LoVo (cell line): ENCODE measurements around the gene FZD10.

ENCODE experiments used
- DNase-seq: peaks from one replicate; pipeline ENCODE4 v3.0.0-alpha.2; 2016; ENCODE audit warnings: low spot score

Gene FZD10

DNA sequence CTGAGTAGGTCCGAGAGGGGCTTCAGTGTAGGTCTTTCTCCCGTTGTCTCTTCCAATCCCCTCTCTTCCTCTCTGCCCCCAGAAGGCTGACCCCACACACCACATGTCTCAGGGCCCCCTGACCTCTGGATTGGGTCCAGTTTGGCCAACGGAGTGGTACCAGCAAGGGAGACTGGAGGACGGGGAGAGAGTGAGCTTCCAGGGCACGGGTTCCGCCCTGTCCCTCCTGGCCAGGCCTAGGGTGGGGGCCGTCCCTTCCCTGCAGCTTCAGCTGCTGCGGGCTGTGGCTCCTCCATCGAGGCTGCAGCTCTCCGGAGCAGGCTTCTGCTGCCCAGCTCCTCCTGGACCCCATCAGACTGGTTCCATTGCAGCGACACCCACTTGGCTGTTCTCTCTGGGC, 17.4 kb downstream of the FZD10 start:
- DNase-seq: no peak

GRCh38 chr12:130181211-130181610, 18.9 kb downstream of the FZD10 start:
- no peak for DNase-seq

DNA sequence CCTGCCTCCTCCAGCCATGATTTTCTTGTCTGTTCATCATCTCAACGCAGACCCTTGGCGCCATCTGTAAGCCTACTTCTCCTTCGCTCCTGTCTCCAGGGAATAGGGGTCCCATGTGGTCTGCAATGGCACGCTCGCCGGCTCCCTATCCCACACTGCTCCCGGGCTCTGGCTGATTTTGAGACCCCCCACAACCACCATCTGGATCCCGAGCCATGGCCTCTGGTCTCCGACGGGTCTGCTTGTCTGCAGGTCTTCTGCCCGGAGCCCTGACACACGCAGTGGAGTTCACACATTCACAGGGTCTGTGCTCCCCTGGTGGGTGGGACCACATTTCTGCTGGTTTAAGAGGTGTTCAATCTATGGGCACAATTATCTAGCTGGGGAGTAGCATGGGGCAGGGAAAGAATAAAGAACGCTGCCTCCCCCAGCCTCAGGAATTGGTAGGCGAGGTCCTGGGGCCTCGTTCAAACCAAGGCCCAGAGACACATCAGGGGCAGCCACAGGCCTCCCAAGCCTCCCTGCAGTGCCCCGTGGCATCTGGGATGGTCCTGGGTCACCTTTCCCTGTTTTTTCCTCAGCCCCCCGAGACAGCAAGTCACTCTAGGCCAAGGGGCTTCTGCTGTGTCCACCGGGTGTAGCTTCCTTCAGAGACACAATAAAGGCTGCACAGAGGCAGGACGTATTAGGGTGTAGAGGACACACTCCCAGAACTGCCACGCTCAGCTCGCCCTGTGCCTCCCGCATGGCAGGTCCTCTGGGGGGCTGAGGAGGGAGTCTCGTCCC, 21.5 kb downstream of the FZD10 start:
- no peak for DNase-seq

DNA sequence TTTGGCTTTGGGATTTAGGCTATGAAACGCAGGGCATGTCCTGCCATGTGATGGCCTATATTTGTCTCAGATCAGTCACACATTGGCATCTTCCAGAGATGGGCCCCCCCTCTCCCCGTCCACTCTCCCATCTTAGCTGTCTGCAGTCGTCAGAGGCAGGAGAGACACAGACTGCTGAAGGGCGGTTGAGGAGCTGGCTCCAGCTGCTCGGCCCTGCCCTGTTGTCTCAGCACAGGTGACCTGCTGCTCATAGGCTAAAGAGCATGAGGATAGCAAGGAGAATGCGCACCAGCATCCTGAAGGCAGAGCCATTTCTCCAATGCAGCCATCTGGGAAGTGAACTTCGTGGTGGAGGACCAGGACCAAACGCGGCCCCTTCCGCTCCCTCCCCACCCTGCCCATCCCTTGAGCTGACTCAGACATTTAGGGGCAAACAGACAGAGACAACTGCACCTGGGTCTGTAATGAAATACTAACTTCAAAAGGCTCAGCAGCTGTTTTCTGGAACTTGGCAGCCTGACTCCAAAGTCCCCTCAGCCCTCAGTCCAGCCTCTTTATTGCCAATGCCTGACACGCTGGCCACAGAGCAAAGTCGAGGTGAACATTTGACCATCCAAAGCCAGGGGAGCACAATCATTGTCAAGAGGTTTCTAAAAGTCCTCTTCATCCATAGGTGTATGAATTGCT, 22.3 kb downstream of the FZD10 start:
- DNase-seq: no peak

DNA sequence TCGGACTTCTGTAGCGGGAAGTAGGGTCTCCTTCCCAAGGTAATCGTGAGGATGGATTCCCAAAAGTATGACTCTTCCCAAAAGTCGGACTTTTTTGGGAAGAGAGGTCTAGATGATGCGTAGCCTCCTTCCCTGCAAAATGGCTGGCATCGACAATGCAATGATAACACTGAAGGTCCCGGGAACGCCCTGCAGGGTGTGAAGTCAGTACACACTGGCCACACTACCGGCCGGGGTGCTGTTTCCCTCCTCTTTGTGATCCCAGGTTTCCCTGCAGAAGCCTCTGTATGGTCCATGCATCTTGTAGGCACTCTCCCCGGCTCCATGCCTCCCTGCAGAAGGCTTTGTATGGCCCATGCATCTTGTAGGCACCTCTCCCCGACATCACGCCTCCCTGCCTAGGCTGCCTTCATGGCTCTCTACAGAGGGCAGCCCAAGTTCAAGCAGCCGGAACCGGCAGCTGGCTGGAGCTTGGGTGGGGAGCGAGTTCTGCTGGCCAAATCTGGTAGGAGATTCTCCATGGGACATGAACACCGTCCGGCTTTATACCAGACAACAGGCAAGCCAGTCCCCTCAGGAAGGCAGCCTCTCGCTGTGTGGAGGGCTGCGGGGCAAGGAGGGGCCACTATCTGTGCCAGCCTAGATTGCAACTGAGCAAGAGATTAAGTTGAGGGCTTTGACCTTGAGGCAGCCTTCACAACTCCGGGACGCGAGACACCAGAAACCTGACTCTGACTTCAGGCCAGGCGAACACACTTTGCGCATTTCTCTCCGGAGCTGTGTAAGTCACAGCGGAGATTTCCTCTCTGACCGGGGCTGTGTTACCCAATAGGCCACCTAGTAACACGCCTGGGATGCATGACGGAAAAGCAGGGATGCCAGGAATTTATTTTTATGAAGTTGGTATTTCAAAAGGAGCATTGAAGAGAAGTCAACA, 23.5 kb downstream of the FZD10 start:
- no peak for DNase-seq

DNA sequence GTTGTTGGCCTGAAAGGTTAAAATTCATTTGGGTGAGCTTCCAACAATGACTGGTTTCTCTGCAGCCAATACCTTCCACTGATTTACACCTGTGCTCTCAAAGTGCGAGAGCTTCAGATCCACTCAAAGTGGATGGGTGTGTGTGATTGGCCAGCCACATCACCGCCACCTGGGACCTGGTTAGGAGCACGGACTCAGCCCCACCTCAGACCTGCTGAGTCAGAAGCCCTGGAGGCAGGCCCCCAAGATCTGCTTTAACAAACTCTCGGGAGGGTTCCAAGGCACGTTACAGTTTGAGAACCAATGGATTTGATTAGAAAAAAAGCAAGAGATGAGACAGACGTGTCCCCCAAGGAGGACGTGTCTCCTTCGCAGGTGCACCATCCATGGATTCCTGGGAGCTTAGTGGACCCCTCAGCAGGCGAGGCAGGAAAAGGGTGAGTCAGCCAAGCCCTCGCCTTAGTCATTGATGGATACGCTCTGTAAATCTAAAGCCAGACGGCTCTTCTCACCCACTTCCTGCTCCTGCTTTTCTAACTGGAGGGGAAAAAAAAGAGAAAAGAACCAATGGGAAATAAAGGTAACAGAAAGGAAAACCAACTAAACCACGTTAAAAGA, 24.5 kb downstream of the FZD10 start:
- peak; percentile 68 for DNase-seq

DNA sequence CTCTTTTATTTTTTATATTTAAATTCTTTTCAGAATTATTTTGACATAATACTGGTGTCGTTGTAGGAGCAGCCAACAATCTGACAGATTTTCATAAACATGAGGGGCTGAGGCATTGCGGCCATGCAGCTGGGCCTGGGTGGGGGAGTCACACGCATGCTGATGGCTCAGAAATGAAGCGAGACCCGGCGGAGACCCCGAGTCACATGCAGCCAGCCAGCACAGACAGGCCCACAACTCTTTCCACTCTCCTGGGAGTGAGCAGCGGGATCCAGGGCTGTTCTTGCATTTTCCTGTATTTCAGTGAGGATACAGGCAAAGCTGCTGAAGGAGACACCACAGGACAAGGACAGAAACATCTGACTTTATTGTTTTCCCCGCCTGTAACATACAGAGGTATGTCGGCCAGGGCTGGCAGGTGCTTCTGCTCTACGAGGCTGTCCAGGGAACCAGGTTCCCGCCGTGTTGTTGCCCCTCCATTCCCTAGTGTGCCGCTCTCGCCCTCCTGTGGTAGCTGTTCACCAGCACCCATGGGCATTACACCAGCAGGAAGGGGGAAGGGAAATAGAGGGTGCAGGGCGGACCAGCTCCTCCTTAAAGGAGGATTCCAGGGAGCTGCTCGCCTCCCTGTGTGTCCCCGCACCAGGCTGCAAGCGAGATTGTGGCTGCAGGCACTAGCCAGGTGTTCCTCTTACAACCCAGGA, 30.5 kb downstream of the FZD10 start:
- DNase-seq: no peak

- DNase-seq: no peak
Measured at GRCh38 chr12:130194154-130194553, 31.9 kb downstream of the FZD10 start.

DNA sequence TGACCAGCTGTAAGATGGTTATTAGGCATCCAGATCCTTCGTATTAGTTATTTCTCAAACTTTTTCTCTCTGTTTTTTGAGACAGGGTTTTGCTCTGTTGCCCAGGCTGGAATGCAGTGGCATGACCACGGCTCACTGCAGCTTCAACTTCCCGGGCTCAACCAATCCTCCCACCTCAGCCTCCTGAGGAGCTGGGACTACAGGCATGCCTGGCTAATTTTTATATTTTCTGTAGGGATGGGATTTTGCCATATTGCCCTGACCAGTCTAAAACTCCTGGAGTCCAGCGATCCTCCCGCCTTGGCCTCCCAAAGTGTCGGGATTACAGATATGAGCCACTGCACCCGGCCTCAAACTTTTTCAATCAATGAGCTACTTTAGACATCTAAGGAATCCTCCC, 33.1 kb downstream of the FZD10 start:
- no peak for DNase-seq

DNA sequence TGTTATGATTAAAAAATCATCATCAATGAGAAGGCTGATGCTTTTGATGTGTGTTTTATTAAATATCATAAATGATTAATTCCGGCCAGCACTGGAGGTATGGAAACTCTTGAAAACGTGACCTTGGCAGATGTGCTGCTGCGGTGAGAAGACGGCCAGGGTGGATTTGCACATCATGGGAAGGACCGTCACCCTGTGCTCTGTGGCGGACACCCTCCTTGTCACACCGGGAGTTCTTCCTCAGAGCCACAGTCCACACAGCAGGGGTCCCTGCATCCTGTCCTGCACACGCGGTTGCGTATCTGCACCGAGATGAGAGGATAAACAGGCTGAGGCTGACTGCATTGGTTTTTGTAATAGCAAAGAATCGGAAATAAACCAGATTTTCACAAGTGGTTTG, 33.5 kb downstream of the FZD10 start:
- no peak for DNase-seq

- no peak for DNase-seq
Measured at GRCh38 chr12:130196827-130197226, 34.6 kb downstream of the FZD10 start.

DNA sequence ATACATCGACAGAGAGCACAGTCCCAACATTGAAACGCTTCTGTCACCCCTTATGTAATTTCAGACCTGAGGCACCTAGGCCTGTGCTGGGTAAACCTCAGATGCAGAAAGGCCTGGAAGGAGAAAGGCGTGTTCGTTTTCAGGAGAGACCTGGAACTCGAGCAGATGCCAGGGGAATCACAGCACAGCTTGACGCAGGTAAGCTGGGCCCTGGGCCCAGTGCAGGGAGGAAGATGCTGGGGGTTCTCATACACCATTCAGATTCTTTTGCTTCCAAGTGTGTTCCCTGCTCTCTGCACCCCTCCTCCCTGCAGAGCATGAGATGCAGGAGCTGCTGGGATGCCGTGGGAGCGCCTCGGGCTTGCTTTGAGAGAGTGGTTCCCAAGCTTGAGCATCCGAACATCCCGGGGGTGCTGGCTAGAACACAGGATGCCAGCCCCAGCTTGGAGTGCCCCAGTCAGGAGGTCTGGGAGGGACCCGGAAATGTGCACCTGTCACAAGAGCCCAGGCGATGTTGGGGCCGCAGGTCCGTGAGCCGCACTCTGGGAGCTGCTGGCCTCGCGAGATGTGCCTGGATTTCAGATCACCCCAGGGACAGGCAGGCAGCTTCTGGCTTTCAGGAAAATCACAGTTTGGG, 35.9 kb downstream of the FZD10 start:
- DNase-seq: no peak

GRCh38 chr12:130198663-130199060, 36.4 kb downstream of the FZD10 start:
- DNase-seq: no peak

DNA sequence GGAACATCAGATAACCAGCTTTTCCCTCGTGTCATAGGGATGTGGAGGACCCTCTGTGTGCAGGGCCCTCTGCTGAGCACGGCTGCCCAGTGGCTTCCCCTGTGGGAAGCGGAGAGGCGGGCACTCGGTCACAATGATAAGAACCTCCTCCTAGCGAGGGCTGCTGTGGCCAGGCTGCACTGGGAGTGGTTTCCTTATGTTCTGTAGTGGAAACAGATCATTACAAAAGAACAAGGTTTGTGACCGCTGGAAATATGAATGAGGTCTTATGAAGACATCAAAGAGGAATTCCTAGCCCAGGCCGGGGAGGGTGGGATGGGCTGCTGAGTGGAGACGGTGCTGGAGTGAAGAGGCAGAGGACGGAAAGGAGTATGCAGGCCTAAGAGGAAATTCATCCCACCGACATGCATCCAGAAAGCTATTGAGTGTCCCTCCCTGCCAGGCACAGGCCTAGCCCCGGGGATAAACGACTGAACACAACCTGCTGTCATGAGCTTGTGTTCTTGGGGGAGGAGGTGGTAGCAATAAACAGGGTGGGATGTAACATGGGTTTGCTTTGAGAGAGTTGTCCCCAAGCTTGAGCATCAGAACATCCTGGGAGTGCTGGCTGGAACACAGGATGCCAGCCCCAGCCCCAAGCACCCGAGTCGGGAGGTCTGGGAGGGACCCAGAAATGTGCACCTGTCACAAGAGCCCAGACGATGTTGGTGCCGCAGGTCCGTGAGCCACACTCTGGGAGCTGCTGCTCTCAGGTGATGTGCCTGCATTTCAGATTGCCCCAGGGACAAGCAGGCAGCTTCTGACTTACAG, 37.5 kb downstream of the FZD10 start:
- no peak for DNase-seq

GRCh38 chr12:130200445-130200844, 38.2 kb downstream of the FZD10 start:
- no peak for DNase-seq

- no peak for DNase-seq
Measured at GRCh38 chr12:130201037-130201436, 38.8 kb downstream of the FZD10 start.

DNA sequence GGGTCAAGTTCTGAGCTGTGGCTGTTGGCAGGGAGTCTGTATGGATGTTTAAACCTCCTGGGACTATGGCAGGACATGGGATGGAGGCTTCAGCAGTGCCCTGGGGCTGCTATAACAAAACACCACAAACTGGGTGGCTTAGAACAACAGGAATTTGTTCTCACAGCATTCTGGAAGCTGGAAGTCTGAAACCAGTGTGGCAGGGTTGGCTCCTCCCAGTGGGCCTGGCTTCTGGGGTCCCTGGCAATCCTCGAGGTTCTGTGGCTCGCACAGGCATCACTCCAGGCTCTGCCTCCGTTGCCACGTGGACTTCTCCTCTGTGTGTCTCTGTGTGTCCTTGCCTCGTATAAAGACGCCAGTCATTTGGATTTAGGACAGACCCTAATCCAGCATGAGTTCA, 39.9 kb downstream of the FZD10 start:
- no peak for DNase-seq

DNA sequence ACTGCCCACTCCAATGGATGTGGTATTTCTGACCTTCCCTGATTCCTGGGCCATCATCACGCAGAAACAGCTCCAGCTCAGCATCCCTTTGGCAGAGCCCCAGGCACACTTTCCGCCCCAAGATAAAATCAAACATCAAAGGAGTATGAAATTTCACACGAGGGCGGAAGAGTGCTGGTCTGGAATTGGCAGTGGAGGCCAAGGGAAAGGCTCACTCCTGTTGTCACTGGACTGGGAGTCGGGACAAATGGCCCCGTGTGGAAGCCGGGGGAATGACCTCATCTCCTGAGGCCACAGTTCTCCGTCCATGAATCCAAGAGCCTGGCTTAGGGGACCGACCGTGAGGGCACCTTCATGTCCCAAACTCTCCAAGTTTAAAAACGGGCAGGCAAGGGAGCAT, 40.9 kb downstream of the FZD10 start:
- DNase-seq: no peak

DNA sequence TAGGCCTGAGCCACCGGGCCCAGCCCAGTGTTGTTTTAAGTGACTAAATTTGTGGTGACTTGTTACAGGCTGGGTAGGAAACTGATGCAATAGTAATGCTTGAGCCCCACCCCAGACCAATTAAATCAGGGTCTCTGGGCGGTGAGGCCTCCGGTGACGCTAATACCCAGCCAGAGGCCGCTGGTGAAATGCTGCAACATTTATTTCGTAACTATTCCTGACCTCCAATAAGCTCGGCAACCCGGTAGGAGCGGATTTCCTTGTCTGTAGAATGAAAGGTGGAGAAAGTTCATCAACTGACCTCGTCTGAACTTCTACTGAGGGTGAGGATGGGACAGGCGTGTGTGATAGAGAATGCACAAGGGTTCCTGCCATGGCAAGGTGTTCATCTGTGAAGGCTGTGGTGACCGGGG, 42.3 kb downstream of the FZD10 start:
- no peak for DNase-seq

DNA sequence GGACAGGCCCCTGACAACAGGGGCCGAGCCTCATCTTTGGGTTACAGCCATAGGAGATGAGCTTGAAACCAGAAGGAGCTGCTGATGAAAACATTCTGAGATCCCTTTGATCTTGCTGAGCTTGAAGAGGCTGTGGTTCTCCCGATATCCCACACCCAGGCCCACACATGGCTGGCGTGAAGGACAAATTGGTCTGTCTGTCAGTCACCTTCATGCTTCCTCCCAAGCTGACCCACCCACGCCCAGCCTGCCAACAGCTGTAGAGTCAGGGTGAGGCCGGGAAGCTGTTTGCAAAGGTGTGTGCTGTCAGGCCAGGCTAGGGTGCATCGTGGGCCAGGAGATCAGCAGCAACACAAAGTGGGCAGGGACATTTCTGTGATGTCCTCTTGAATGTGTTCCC, 43.2 kb downstream of the FZD10 start:
- no peak for DNase-seq
